ENCODE results near the gene MAPKAP1.

DNA sequence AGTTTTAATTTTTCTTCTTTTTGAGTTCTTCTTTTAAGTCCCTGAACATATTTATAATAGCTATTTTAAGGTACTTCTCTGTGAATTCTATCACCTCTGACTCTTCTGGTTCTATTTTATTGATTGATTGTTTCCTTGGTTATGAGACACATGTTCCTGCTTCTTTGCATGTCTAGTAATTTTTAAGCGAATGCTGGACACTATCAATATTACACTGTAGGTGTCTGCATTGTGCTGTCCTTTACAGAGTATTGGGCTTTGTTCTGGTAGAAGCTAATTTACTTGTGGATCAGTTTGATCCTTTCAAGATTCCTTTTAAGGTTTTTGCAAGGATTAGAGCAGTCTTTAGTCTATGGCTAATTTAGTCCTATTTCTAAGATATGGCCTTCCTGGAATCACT lies 249.7 kb downstream of the MAPKAP1 start:
- TF ChIP-seq EZH2 (IDR thresholded peaks at IDR 0.05; ENCODE audit: low read depth, unreplicated experiment), result no peak
- TF ChIP-seq CREB1 (CRISPR knock-in tag; IDR thresholded peaks at IDR 0.05; ENCODE audit: low read depth), result no peak
- TF ChIP-seq ZNF114 (CRISPR knock-in tag; IDR thresholded peaks at IDR 0.05), result no peak
- TF ChIP-seq, protein P1, sequence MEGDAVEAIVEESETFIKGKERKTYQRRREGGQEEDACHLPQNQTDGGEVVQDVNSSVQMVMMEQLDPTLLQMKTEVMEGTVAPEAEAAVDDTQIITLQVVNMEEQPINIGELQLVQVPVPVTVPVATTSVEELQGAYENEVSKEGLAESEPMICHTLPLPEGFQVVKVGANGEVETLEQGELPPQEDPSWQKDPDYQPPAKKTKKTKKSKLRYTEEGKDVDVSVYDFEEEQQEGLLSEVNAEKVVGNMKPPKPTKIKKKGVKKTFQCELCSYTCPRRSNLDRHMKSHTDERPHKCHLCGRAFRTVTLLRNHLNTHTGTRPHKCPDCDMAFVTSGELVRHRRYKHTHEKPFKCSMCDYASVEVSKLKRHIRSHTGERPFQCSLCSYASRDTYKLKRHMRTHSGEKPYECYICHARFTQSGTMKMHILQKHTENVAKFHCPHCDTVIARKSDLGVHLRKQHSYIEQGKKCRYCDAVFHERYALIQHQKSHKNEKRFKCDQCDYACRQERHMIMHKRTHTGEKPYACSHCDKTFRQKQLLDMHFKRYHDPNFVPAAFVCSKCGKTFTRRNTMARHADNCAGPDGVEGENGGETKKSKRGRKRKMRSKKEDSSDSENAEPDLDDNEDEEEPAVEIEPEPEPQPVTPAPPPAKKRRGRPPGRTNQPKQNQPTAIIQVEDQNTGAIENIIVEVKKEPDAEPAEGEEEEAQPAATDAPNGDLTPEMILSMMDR (conservative IDR thresholded peaks at IDR 0.05; ENCODE audit: low read depth in 2 of 2), result no peak
- TF ChIP-seq EZH2phosphoT487 (IDR thresholded peaks at IDR 0.05; ENCODE audit: unreplicated experiment), result no peak
- TF ChIP-seq, protein P2, sequence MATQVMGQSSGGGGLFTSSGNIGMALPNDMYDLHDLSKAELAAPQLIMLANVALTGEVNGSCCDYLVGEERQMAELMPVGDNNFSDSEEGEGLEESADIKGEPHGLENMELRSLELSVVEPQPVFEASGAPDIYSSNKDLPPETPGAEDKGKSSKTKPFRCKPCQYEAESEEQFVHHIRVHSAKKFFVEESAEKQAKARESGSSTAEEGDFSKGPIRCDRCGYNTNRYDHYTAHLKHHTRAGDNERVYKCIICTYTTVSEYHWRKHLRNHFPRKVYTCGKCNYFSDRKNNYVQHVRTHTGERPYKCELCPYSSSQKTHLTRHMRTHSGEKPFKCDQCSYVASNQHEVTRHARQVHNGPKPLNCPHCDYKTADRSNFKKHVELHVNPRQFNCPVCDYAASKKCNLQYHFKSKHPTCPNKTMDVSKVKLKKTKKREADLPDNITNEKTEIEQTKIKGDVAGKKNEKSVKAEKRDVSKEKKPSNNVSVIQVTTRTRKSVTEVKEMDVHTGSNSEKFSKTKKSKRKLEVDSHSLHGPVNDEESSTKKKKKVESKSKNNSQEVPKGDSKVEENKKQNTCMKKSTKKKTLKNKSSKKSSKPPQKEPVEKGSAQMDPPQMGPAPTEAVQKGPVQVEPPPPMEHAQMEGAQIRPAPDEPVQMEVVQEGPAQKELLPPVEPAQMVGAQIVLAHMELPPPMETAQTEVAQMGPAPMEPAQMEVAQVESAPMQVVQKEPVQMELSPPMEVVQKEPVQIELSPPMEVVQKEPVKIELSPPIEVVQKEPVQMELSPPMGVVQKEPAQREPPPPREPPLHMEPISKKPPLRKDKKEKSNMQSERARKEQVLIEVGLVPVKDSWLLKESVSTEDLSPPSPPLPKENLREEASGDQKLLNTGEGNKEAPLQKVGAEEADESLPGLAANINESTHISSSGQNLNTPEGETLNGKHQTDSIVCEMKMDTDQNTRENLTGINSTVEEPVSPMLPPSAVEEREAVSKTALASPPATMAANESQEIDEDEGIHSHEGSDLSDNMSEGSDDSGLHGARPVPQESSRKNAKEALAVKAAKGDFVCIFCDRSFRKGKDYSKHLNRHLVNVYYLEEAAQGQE (IDR thresholded peaks at IDR 0.05; ENCODE audit: unreplicated experiment), result no peak
- no peak for TF ChIP-seq JUNB (IDR thresholded peaks at IDR 0.05; ENCODE audit: unreplicated experiment)
- no peak for TF ChIP-seq POLR2AphosphoS5 (IDR thresholded peaks at IDR 0.05; ENCODE audit: low read depth)

Data from GM23338 (cell line).